Keratinocyte (primary cell): Measurements from ENCODE around the gene NME8.
A peak's percentile ranks its signal among the peaks of the same experiment; 100 is the strongest.

Experiments
- CTCF ChIP-seq, 3 experiments: IDR thresholded peaks in 1 of 3; conservative IDR thresholded peaks in 1 of 3; optimal IDR thresholded peaks in 1 of 3; 2 replicates in 2 of 3; 3 replicates in 1 of 3; pipeline versions ENCODE3 to v1.5.1; 2011; ENCODE audit warnings: low read length in 3 of 3, mild to moderate bottlenecking in 3 of 3, moderate library complexity in 2 of 3, control low read depth in 1 of 3, inconsistent platforms in 1 of 3; ENCODE audit not compliant: insufficient read depth in 2 of 3; ENCODE audit errors: extremely low read depth in 1 of 3
- EZH2 ChIP-seq: IDR thresholded peaks from one replicate; pipeline ENCODE4 v1.6.1; 2012; ENCODE audit warnings: inconsistent platforms, mild to moderate bottlenecking, low read length, moderate library complexity

- TF ChIP-seq CTCF (optimal IDR thresholded peaks at IDR 0.05 in 1 of 3, IDR thresholded peaks at IDR 0.05 in 1 of 3, conservative IDR thresholded peaks at IDR 0.05 in 1 of 3; ENCODE audit: extremely low read depth in 1 of 3, insufficient read depth in 2 of 3, low read length in 3 of 3): peak in 2 of 3 experiments; percentile 9 to 40
- TF ChIP-seq EZH2: no peak
These were observed 16.2 kb upstream of the NME8 start for GRCh38 chr7:37832194-37832593.
